ENCODE measurements around the gene ACTMAP. TPM values are rescaled to one million over a fixed set of nuclear protein-coding genes. Genes with fewer than 3 reads are reported as not detected.
"Not testable (repeated sequence)": the region's sequence is repeated elsewhere in the genome, so short reads cannot be mapped to it uniquely, and the experiment has no call there.

Gene ACTMAP
- total and polyA plus RNA-seq, 4 donors = 0.93 to 7.7 (median 3.0) TPM

GRCh38 chr19:40766385-40766784 lies 16.1 kb upstream of the ACTMAP start:
- not testable (repeated sequence) for H3K4me3 ChIP-seq (ENCODE audit: low read depth in 1 of 3, low read length in 3 of 3); H3K27me3 ChIP-seq (ENCODE audit: control insufficient read depth in 4 of 4, insufficient read depth in 4 of 4, low read length in 3 of 4); H3K9ac ChIP-seq (ENCODE audit: low read depth in 1 of 2, low read length in 2 of 2); H3K27ac ChIP-seq (ENCODE audit: low read depth in 1 of 2, low read length in 2 of 2); H3K9me3 ChIP-seq (ENCODE audit: control insufficient read depth in 4 of 4, low read length in 3 of 4); DNase-seq (ENCODE audit: low spot score); H3K4me1 ChIP-seq (ENCODE audit: control insufficient read depth in 4 of 4, insufficient read depth in 4 of 4, low read length in 3 of 4)
- peaks cover 24 to 50% (median 44%) of the 10 kb centered on the region in 4 donors for H3K36me3 ChIP-seq (ENCODE audit: control insufficient read depth in 4 of 4, insufficient read depth in 3 of 4, low read depth in 1 of 4, low read length in 3 of 4)
- 97% methylated on average over 13 of the region's 13 CpGs for WGBS

GRCh38 chr19:40763963-40764362 lies 13.7 kb upstream of the ACTMAP start:
- no peak overlapping the region for H3K4me3 ChIP-seq (ENCODE audit: low read depth in 1 of 3, low read length in 3 of 3)
- peaks cover 0 to 2% (median 0%) of the 10 kb centered on the region in 4 donors for H3K4me1 ChIP-seq (ENCODE audit: control insufficient read depth in 4 of 4, insufficient read depth in 4 of 4, low read length in 3 of 4)
- 91% methylated on average over 10 of the region's 10 CpGs for WGBS
- H3K27me3 ChIP-seq (ENCODE audit: control insufficient read depth in 4 of 4, insufficient read depth in 4 of 4, low read length in 3 of 4) = no peaks in the 10 kb centered on the region
- DNase-seq (ENCODE audit: low spot score) = no peak
- H3K9me3 ChIP-seq (ENCODE audit: control insufficient read depth in 4 of 4, low read length in 3 of 4) = no peaks in the 10 kb centered on the region
- no peak for TF ChIP-seq FOXA1 (IDR thresholded peaks at IDR 0.05)
- TF ChIP-seq RAD21 (IDR thresholded peaks at IDR 0.05) = no peak
- no peak for TF ChIP-seq JUND (IDR thresholded peaks at IDR 0.05)
- TF ChIP-seq CTCF (IDR thresholded peaks at IDR 0.05; ENCODE audit: low read depth, low read length, missing input control) = no peak
- TF ChIP-seq FOXA2 (IDR thresholded peaks at IDR 0.05) = no peak
- no peak for TF ChIP-seq MAX (IDR thresholded peaks at IDR 0.05)
- no peak for TF ChIP-seq SP1 (IDR thresholded peaks at IDR 0.05)
- no peak for TF ChIP-seq HNF4G (IDR thresholded peaks at IDR 0.05)
- no peak for TF ChIP-seq ATF3 (IDR thresholded peaks at IDR 0.05)
- TF ChIP-seq ZBTB33 (IDR thresholded peaks at IDR 0.05) = no peak
- TF ChIP-seq YY1 (IDR thresholded peaks at IDR 0.05) = no peak
- no peak for TF ChIP-seq HNF4A (conservative IDR thresholded peaks at IDR 0.05)
- TF ChIP-seq EGR1 (IDR thresholded peaks at IDR 0.05; ENCODE audit: low read depth in 2 of 2) = no peak
- TF ChIP-seq RXRA (IDR thresholded peaks at IDR 0.05) = no peak
- TF ChIP-seq GABPA (IDR thresholded peaks at IDR 0.05 in 1 of 2, conservative IDR thresholded peaks at IDR 0.05 in 1 of 2) = no peak
- TF ChIP-seq TAF1 (conservative IDR thresholded peaks at IDR 0.05) = no peak
- TF ChIP-seq NR2F2 (IDR thresholded peaks at IDR 0.05) = no peak
- H3K27ac ChIP-seq (ENCODE audit: low read depth in 1 of 2, low read length in 2 of 2) = no peak overlapping the region
- H3K36me3 ChIP-seq (ENCODE audit: control insufficient read depth in 4 of 4, insufficient read depth in 3 of 4, low read depth in 1 of 4, low read length in 3 of 4) = peaks cover 33 to 75% (median 63%) of the 10 kb centered on the region in 4 donors
- H3K9ac ChIP-seq (ENCODE audit: low read depth in 1 of 2, low read length in 2 of 2) = no peak overlapping the region

All from liver (tissue), 9 donors.